Measurements from ENCODE around the gene GABRA6.

The GABRA6 gene

GRCh38 chr5:161751265-161751664, 65.7 kb downstream of the GABRA6 start:
- no peak overlapping the region for H3K27ac Mint-ChIP-seq
- H3K4me1 Mint-ChIP-seq = no peaks in the 10 kb centered on the region
- H3K27me3 Mint-ChIP-seq (ENCODE audit: low read depth) = peaks cover 4% of the 10 kb centered on the region
- no peak overlapping the region for H3K4me3 Mint-ChIP-seq
- TF ChIP-seq, protein P1, sequence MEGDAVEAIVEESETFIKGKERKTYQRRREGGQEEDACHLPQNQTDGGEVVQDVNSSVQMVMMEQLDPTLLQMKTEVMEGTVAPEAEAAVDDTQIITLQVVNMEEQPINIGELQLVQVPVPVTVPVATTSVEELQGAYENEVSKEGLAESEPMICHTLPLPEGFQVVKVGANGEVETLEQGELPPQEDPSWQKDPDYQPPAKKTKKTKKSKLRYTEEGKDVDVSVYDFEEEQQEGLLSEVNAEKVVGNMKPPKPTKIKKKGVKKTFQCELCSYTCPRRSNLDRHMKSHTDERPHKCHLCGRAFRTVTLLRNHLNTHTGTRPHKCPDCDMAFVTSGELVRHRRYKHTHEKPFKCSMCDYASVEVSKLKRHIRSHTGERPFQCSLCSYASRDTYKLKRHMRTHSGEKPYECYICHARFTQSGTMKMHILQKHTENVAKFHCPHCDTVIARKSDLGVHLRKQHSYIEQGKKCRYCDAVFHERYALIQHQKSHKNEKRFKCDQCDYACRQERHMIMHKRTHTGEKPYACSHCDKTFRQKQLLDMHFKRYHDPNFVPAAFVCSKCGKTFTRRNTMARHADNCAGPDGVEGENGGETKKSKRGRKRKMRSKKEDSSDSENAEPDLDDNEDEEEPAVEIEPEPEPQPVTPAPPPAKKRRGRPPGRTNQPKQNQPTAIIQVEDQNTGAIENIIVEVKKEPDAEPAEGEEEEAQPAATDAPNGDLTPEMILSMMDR (IDR thresholded peaks at IDR 0.05; ENCODE audit: unreplicated experiment in 3 of 3) = no peak
- no peaks in the 10 kb centered on the region for H3K36me3 Mint-ChIP-seq (ENCODE audit: low read depth)
- H3K9me3 Mint-ChIP-seq = no peaks in the 10 kb centered on the region

All from nephron (organoid).